Mesendoderm (in vitro differentiated cells): Measurements from ENCODE around the gene SIDT2.
A peak's percentile ranks its signal among the peaks of the same experiment; 100 is the strongest.

Experiments used
- DNase-seq: peaks from one replicate; pipeline ENCODE4 v3.0.0; 2013
- H2AK5ac ChIP-seq: 2 replicates; pipeline ENCODE4 v1.6.1; 2013; ENCODE audit warnings: low read length, inconsistent platforms
- H2BK120ac ChIP-seq: 2 replicates; pipeline ENCODE4 v1.6.1; 2013; ENCODE audit warnings: low read depth, mild to moderate bottlenecking, low read length, moderate library complexity, mixed read lengths
- H2BK15ac ChIP-seq: replicated peaks from 2 replicates; pipeline ENCODE4 v1.6.1; 2013; ENCODE audit warnings: low read depth, mild to moderate bottlenecking, moderate library complexity
- H2BK5ac ChIP-seq: 2 replicates; pipeline ENCODE4 v1.6.1; 2013; ENCODE audit warnings: low read length, inconsistent platforms
- H3K18ac ChIP-seq: 2 replicates; pipeline ENCODE4 v1.6.1; 2013; ENCODE audit warnings: mild to moderate bottlenecking, low read length, mixed read lengths
- H3K23ac ChIP-seq: one replicate; pipeline ENCODE4 v1.6.1; 2013; ENCODE audit warnings: low read length
- H3K27ac ChIP-seq: 2 replicates; pipeline ENCODE4 v1.5.1; 2013; ENCODE audit warnings: low read depth, mild to moderate bottlenecking, inconsistent platforms, low read length, moderate library complexity
- H3K27me3 ChIP-seq: 2 replicates; pipeline ENCODE4 v1.6.1; 2013; ENCODE audit warnings: low read length, control low read depth, mild to moderate bottlenecking, inconsistent platforms; ENCODE audit not compliant: insufficient read depth, poor library complexity
- H3K36me3 ChIP-seq: 2 replicates; pipeline ENCODE4 v1.6.1; 2013; ENCODE audit warnings: low read length, inconsistent platforms; ENCODE audit not compliant: control insufficient read depth, insufficient read depth
- H3K4ac ChIP-seq: one replicate; pipeline ENCODE4 v1.6.1; 2013; ENCODE audit warnings: low read depth, mild to moderate bottlenecking, low read length, moderate library complexity
- H3K4me1 ChIP-seq: 2 replicates; pipeline ENCODE4 v1.6.1; 2013; ENCODE audit warnings: low read depth, low read length, inconsistent platforms; ENCODE audit not compliant: control insufficient read depth
- H3K4me2 ChIP-seq: 2 replicates; pipeline ENCODE4 v1.6.1; 2013; ENCODE audit warnings: low read length
- H3K4me3 ChIP-seq: 2 replicates; pipeline ENCODE4 v1.5.1; 2013; ENCODE audit warnings: mild to moderate bottlenecking, low read length
- H3K56ac ChIP-seq: one replicate; pipeline ENCODE4 v1.6.1; 2013; ENCODE audit warnings: low read length
- H3K79me1 ChIP-seq: 2 replicates; pipeline ENCODE4 v1.6.1; 2013; ENCODE audit warnings: low read length, inconsistent platforms
- H3K79me2 ChIP-seq: 2 replicates; pipeline ENCODE4 v1.6.1; 2013; ENCODE audit warnings: mild to moderate bottlenecking, low read length; ENCODE audit not compliant: control insufficient read depth, insufficient read depth
- H3K9ac ChIP-seq: 2 replicates; pipeline ENCODE4 v1.6.1; 2013; ENCODE audit warnings: low read length, inconsistent platforms
- H4K5ac ChIP-seq: one replicate; pipeline ENCODE4 v1.6.1; 2013; ENCODE audit warnings: low read length
- H4K8ac ChIP-seq: one replicate; pipeline ENCODE4 v1.6.1; 2013; ENCODE audit warnings: low read depth, mild to moderate bottlenecking, control low read depth, low read length, moderate library complexity
- WGBS: extraction: QIAGEN DNeasy Blood & Tissue Kit; methylation state at CpG from one replicate; pipeline ENCODE4 v1.1.7; 2013; ENCODE audit warnings: low lambda C conversion rate, missing lambda C conversion rate; ENCODE audit not compliant: insufficient coverage; ENCODE audit errors: extremely low coverage; 5-methylcytosine and 5-hydroxymethylcytosine counted together

The SIDT2 gene

GRCh38 chr11:117172724-117173421 lies 5.7 kb upstream of the SIDT2 start:
- H3K79me1 ChIP-seq = peaks cover 1% of the 10 kb centered on the region
- H2BK5ac ChIP-seq = no peak overlapping the region
- no peak overlapping the region for H2AK5ac ChIP-seq
- no peak overlapping the region for H3K4ac ChIP-seq
- no peak overlapping the region for H3K56ac ChIP-seq
- peaks cover 10% of the 10 kb centered on the region for H3K36me3 ChIP-seq
- no CpG with 5 or more reads among the region's 14 CpGs for WGBS
- no peak for DNase-seq
- no peak overlapping the region for H2BK120ac ChIP-seq
- H4K8ac ChIP-seq = no peak overlapping the region
- no peak overlapping the region for H2BK15ac ChIP-seq
- H3K4me3 ChIP-seq = no peak overlapping the region
- no peak overlapping the region for H3K18ac ChIP-seq
- no peak overlapping the region for H3K27ac ChIP-seq
- no peak overlapping the region for H3K23ac ChIP-seq
- H3K4me1 ChIP-seq = peaks cover 4% of the 10 kb centered on the region
- no peak overlapping the region for H4K5ac ChIP-seq
- H3K27me3 ChIP-seq = no peaks in the 10 kb centered on the region
- no peak overlapping the region for H3K9ac ChIP-seq
- H3K79me2 ChIP-seq = no peaks in the 10 kb centered on the region
- no peak overlapping the region for H3K4me2 ChIP-seq

GRCh38 chr11:117175104-117175503 lies 3.4 kb upstream of the SIDT2 start:
- Histone ChIP-seq H3K79me1 (peaks cover 1% of the 10 kb centered on the region), H3K9ac (no peak overlapping the region), H3K18ac (no peak overlapping the region), H4K8ac (no peak overlapping the region), H2BK120ac (no peak overlapping the region), H3K56ac (no peak overlapping the region), H3K4ac (no peak overlapping the region), H3K4me2 (no peak overlapping the region), H4K5ac (no peak overlapping the region), H3K79me2 (no peaks in the 10 kb centered on the region), H3K4me3 (no peak overlapping the region), H2BK15ac (no peak overlapping the region), H3K36me3 (peaks cover 10% of the 10 kb centered on the region), H3K4me1 (peaks cover 11% of the 10 kb centered on the region), H2AK5ac (no peak overlapping the region), H3K27ac (no peak overlapping the region), H2BK5ac (no peak overlapping the region), H3K23ac (no peak overlapping the region), H3K27me3 (no peaks in the 10 kb centered on the region)
- WGBS = no CpG with 5 or more reads among the region's 7 CpGs
- DNase-seq = no peak

DNA sequence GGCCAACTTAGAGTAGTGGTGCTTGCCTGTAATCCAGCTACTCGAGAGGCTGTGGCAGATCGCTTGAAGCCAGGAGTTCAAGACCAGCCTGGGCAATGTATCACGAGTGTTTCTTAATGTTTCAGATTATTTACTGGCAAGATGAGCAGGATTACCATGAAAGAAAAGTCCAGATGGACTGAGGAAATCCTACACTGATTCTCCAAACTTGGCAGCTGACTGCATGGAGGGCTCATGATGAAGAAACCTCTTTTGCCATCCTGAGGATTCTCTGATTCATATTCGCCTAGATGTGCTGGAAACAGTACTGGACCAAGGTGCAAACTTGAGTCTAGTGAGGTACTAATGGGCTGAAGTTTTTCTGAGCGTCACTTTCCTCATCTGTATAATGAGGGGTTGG lies 2.8 kb upstream of the SIDT2 start:
- Histone ChIP-seq H3K56ac (no peak overlapping the region), H3K4ac (no peak overlapping the region), H3K27ac (no peak overlapping the region), H2BK120ac (no peak overlapping the region), H3K4me2 (no peak overlapping the region), H2BK15ac (no peak overlapping the region), H3K79me2 (no peaks in the 10 kb centered on the region), H2BK5ac (no peak overlapping the region), H4K5ac (no peak overlapping the region), H3K18ac (no peak overlapping the region), H3K27me3 (no peaks in the 10 kb centered on the region), H3K4me3 (no peak overlapping the region), H4K8ac (no peak overlapping the region), H3K36me3 (peaks cover 9% of the 10 kb centered on the region), H3K23ac (no peak overlapping the region), H2AK5ac (no peak overlapping the region), H3K4me1 (peaks cover 11% of the 10 kb centered on the region), H3K9ac (no peak overlapping the region), H3K79me1 (no peaks in the 10 kb centered on the region)
- DNase-seq = no peak
- WGBS = no CpG with 5 or more reads among the region's 5 CpGs

DNA sequence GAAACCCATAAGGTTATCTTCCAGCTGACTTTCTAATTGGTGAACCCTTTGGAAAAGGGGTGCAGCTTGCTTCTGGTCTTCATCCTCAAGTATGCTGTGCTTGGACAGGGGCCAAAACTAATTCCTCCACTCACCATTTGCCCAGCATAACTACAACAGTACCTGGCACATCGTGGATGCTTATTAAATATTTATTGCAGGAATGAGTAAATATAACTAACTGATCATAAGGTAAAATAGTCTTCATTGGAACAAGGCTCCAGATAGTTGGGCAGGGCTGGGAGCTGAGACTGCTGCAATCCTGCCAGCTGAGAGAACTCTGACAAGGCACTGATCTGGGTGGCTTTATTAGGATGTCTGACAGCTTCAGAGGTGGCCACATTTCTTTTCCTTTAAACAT lies 2.4 kb upstream of the SIDT2 start:
- H3K23ac ChIP-seq = no peak overlapping the region
- no peak overlapping the region for H3K4ac ChIP-seq
- no peak overlapping the region for H2BK5ac ChIP-seq
- no peak overlapping the region for H3K56ac ChIP-seq
- no peak overlapping the region for H4K5ac ChIP-seq
- no CpG with 5 or more reads among the region's 1 CpG for WGBS
- no peak overlapping the region for H3K18ac ChIP-seq
- H3K79me2 ChIP-seq = no peaks in the 10 kb centered on the region
- no peak overlapping the region for H3K4me2 ChIP-seq
- no peaks in the 10 kb centered on the region for H3K79me1 ChIP-seq
- H2BK15ac ChIP-seq = no peak overlapping the region
- H4K8ac ChIP-seq = no peak overlapping the region
- H3K27me3 ChIP-seq = no peaks in the 10 kb centered on the region
- H3K4me3 ChIP-seq = no peak overlapping the region
- no peak overlapping the region for H3K27ac ChIP-seq
- H2BK120ac ChIP-seq = no peak overlapping the region
- peaks cover 9% of the 10 kb centered on the region for H3K36me3 ChIP-seq
- H3K4me1 ChIP-seq = peaks cover 11% of the 10 kb centered on the region
- no peak overlapping the region for H2AK5ac ChIP-seq
- H3K9ac ChIP-seq = no peak overlapping the region
- no peak for DNase-seq

DNA sequence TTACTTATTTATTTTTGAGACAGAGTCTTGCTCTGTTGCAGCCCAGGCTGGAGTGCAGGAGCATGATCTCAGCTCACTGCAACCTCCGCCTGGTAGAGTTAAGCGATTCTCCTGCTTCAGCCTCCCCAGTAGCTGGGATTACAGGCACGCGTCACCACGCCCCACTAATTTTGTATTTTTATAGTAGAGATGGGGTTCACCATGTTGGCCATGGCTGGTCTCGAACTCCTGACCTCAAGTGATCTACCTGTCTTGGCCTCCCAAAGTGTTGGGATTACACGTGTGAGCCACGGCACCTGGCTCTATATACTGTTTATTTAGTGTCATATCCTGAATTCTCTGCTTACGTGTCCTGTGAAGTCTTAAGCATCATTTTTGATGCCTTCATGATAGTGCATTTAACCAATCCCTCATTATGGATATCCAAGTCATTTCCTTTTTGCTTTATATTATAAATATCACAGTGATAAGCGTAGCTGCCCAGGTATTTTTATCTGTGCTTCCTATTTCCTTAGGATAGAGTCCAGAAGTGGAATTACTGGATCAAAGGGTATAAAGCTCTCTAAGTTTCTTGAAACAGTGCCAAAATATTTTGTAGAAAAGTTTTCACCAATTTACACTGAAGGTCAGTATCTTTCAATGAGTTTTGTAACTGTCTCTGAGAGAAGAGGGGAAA lies 871 bp upstream of the SIDT2 start:
- no CpG with 5 or more reads among the region's 10 CpGs for WGBS
- peaks cover 5% of the 10 kb centered on the region for H3K36me3 ChIP-seq
- H3K79me1 ChIP-seq = no peaks in the 10 kb centered on the region
- no peak overlapping the region for H2BK15ac ChIP-seq
- H3K4me3 ChIP-seq = no peak overlapping the region
- no peak for DNase-seq
- H2BK120ac ChIP-seq = no peak overlapping the region
- H3K79me2 ChIP-seq = no peaks in the 10 kb centered on the region
- H2BK5ac ChIP-seq = no peak overlapping the region
- no peaks in the 10 kb centered on the region for H3K27me3 ChIP-seq
- peak overlapping the region; percentile 70 for H3K9ac ChIP-seq
- H4K8ac ChIP-seq = no peak overlapping the region
- H3K18ac ChIP-seq = no peak overlapping the region
- peak overlapping the region; percentile 79 for H3K56ac ChIP-seq
- H3K4me2 ChIP-seq = peak overlapping the region; percentile 90
- H3K4ac ChIP-seq = no peak overlapping the region
- no peak overlapping the region for H4K5ac ChIP-seq
- peaks cover 9% of the 10 kb centered on the region for H3K4me1 ChIP-seq
- peak overlapping the region; percentile 77 for H3K27ac ChIP-seq
- no peak overlapping the region for H3K23ac ChIP-seq
- no peak overlapping the region for H2AK5ac ChIP-seq
